Astrocyte (in vitro differentiated cells and primary cell): ENCODE results near the gene TWIST2.

ENCODE experiments used
- EZH2 ChIP-seq: IDR thresholded peaks from 2 replicates; pipeline ENCODE4 v1.6.1; 2012; ENCODE audit warnings: mild to moderate bottlenecking, low read length, inconsistent platforms; ENCODE audit not compliant: insufficient read depth
- TF ChIP-seq, protein P1 (sequence below): IDR thresholded peaks from 2 replicates; pipeline ENCODE4 v1.5.1; 2011; ENCODE audit warnings: low read depth, mild to moderate bottlenecking, inconsistent platforms, low read length, moderate library complexity; ENCODE audit not compliant: insufficient read depth

DNA sequence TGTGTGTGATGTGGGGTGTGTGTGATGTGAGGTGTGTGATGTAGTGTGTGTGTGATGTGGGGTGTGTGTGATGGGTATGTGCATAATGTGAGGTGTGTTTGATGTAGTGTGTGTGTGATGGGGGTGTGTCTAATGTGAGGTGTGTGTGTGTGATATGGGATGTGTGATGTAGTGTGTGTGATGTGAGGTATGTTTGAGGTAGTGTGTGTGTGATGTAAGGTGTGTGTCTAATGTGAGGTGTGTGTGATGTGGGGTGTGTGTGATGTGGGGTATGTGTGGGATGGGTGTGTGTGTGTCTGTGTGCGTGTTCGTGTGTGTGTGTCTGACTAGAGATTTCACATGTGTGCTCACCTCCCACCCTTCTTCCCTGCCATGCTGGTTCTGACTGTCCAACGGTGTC is 56.3 kb downstream of the TWIST2 start:
- TF ChIP-seq, protein P1, sequence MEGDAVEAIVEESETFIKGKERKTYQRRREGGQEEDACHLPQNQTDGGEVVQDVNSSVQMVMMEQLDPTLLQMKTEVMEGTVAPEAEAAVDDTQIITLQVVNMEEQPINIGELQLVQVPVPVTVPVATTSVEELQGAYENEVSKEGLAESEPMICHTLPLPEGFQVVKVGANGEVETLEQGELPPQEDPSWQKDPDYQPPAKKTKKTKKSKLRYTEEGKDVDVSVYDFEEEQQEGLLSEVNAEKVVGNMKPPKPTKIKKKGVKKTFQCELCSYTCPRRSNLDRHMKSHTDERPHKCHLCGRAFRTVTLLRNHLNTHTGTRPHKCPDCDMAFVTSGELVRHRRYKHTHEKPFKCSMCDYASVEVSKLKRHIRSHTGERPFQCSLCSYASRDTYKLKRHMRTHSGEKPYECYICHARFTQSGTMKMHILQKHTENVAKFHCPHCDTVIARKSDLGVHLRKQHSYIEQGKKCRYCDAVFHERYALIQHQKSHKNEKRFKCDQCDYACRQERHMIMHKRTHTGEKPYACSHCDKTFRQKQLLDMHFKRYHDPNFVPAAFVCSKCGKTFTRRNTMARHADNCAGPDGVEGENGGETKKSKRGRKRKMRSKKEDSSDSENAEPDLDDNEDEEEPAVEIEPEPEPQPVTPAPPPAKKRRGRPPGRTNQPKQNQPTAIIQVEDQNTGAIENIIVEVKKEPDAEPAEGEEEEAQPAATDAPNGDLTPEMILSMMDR: no peak
- no peak for TF ChIP-seq EZH2
